OCI-M2 (cell line): Measurements from ENCODE around the gene QDPR.
"Not testable (repeated sequence)": the region's sequence is repeated elsewhere in the genome, so short reads cannot be mapped to it uniquely, and the experiment has no call there.

ENCODE experiments used
- DNase-seq: peaks from one replicate; lab custom pipeline; 2025; ENCODE audit not compliant: unreplicated experiment; lab: John Stamatoyannopoulos, UW

Gene QDPR

GRCh38 chr4:17492058-17492741 is 19.7 kb downstream of the QDPR start:
- no peak for DNase-seq

DNA sequence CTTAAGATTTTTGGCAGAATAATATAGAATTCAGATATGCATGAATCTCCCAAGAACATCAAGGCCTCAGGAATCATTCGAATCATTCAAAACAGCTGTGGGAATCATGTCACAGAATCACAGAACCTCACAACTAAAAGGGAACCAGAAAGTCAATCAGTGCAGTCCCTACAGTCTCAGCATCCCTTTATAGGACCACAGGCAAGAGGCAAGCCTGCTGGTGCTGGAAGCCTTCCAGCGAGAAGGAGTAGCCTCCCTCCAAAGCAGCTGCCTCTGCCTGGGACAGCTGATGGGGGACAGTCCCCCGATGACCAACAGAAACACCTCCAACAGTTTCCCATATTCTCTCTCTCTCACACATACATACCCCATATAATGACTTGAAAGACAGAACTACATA is 20.7 kb downstream of the QDPR start:
- no peak for DNase-seq

DNA sequence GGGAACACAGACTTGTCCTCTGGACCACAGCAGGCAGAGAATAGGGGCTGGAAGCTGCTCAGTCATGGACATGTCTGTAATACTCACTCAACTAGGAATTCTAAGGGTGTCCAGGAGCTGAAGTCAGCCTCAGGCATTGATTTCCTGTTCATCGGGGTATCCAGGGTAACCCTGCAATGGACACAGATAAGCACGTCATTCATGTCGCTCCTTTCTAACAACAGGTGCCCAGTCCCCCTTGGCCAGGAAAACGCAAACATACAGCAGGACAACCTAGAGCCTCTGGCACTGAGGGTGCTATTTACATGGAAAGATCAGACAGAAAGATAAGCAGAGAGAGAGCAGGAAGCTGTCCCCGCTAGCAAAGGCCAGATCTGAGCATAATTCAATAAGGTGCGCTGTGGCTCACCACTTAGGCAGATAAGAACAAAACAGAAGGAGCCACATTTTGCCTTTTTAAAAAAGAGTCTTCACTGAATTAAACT is 21.3 kb downstream of the QDPR start:
- no peak for DNase-seq

DNA sequence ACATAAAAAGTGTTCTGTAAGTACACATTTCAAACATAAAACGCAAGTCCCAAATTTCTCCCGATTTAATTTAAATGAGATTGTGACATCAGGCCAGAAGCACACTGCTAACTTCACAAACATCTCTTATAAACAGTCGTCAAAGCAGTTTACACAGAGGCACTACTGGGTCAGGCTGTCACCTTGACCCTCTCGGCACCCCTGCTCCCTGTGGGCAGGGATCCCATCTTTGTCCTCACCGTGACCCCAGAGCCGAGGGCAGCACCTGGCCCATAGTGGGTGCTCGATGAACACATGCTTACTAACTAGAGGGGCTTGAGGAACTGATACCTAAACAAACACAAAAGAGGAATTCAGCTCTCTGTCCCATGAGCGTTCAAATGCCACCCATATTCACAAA is 22.2 kb downstream of the QDPR start:
- DNase-seq, result no peak

GRCh38 chr4:17489123-17489522 is 22.8 kb downstream of the QDPR start:
- no peak for DNase-seq

- no peak for DNase-seq
Measured at GRCh38 chr4:17482716-17483115, 29.2 kb downstream of the QDPR start.

GRCh38 chr4:17480955-17481354 is 30.9 kb downstream of the QDPR start:
- no peak for DNase-seq

DNA sequence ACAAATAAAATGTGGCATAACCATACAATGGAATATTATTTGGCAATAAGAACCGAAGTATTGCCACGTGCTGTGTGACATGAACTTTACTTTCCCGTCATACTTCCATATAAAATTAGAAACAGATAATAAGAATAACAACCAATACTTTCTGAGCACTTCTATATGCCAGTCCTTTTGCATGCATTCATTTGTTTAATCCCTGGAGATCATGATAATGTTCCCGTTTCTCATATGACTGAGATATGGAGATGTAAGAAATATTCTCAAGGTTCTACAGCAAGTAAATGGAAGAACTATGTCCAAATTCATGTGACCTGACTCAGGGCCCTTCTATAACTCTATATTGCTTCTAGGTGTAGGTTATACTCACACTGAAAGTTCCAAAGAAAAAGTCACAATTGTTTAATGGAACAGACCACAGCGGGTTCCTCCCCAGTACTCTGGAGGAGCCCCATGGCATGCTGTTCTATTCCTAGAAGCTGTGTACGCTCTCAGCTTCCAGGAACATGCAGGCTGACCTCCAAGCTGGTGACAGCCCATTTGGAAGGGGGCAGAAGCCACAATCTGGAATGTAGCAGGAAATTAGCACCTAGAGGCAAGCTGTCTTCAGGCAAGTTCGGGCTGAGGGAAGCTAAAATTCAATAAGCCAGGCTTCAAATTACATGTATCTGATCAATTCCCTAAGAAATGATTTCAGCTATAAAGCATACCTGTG is 31.5 kb downstream of the QDPR start:
- DNase-seq, result no peak

DNA sequence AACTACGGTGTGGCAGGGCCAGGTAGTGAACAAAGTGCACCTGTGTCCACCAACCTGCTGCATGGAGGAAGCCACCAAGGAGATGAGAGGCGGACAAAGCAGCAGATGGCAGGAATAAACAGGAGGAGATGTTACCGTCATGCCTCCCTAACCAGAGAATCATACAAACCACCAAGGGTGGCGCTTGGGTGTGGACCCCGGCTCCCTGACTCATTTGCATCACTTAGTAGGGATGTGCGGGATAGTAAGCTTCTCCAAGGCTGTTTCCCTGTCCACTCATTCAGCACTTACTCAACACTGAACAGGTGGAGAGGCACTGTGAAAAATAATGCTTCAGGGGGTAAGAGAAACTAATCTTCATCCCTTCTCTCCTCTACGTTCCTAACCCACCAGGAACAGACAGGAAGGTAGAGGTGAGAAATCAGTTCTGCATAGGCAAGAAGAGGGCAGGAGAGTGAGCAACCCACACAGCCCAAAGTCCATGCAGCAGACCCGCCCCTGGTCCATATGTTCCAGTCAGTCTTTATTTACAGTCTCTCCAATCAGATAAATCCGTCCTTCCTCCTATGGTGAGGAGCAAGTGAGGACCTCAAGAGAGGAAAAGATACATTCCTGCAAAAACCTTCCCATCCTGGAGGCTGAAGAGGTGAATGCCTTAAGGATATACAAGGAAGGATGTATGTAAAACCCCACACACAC is 34.0 kb downstream of the QDPR start:
- no peak for DNase-seq

GRCh38 chr4:17476853-17477252 is 35.0 kb downstream of the QDPR start:
- no peak for DNase-seq

GRCh38 chr4:17475481-17475880 is 36.4 kb downstream of the QDPR start:
- no peak for DNase-seq

GRCh38 chr4:17469931-17470674 is 41.8 kb downstream of the QDPR start:
- no peak for DNase-seq

- DNase-seq, result no peak
Measured at GRCh38 chr4:17468619-17469221, 43.2 kb downstream of the QDPR start.

GRCh38 chr4:17463606-17464005 is 48.3 kb downstream of the QDPR start:
- no peak for DNase-seq

DNA sequence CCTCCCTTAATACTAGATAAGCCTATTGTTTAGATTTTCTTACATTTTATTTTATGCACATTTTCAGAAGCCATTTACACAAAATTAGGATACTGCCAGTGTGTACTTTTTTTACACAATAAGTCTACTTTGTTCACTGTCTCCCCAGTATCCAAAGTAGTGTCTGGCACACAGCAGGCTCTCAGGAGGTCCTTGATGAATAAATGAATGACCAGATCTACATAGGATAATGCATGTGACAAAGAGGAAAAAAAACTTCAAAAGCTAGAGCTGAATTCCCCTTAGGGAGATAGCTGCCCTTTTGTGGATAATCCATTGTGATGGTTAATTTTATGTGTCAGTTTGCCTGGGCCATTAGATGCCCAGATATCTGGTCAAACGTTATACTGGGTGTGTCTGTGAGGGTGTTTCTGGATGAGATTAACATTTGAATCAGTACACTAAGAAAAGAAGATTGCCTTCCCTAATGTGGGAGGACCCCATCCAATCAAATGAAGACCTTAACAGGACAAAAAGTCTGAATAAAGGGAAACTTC is 61.6 kb downstream of the QDPR start:
- no peak for DNase-seq

DNA sequence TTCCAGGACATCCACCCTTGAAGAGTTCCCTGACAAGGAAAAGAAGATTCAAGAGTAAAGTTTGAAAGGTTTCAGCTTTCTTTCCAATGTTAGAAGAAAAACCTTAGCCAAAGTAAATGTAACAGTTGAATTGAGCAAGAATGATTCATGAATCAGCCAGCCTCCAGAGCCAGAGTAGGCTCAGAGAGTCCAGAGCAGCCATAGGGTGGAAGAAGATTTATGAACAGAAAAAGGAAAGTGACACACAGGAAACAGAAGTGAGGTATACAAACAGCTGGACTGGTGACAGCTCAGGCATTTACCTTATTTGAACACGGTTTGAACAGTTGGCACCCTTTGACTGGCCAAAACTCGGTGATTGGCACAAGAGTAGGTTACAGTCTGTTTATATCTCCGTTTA is 63.2 kb downstream of the QDPR start:
- DNase-seq, result no peak

- peak; percentile 10 for DNase-seq
Measured at GRCh38 chr4:17447675-17448298, 64.1 kb downstream of the QDPR start.

DNA sequence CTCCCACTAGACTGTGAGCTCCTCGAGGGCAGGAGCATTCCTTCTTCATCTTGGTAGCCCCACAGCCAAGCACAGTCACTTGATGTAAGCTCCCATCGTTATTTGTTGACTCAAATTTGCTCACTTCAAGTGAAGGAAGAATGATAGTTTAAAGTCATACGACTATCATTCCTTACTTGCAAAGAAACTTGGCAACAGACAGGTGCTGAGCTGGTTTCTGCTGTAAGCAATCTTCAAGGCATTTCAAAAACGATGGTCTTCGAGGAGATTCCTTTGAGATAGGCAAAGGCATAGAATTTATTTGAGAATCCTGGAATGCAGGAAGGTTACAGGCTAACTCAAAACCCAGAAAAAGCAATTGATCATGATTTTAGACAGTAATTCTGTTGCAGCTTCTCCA is 64.8 kb downstream of the QDPR start:
- DNase-seq, result no peak

DNA sequence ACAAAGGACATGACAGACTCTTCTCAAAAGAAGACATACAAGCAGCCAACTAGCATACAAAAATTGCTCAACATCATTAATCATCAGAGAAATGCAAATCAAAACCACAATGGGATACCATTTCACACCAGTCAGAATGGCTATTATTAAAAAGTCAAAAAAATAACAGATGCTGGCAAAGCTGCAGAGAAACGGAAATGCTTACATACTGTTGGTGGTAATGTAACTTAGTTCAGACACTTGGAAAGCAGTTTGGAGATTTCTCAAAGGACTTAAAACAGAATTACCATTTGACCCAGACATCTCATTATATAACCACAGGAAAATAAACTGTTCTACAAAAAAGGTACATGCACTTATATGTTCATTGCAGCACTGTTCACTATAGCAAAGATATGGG is 69.4 kb downstream of the QDPR start:
- DNase-seq, result not testable (repeated sequence)

DNA sequence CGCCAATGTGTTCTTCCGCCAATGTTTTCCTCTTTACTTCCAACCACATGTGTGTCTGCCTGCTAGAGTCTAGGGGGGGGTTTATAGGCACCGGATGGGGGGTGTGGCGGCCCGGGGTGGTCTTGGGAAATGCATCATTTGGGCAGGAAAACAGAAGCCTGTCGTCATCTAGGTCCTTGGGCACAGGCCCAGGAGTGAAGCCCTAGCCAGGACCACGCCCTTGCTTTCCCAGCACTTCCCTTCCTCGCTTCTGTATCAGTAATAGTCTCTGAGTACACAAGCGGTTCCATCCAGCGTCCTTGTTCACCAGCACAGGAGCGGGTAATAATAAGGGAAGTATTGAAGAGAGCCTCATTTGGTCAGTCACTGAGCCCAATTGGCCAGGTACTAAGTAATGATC is 74.5 kb downstream of the QDPR start:
- no peak for DNase-seq
